Stimulated activated CD4-positive, alpha-beta T cell treated with anti-CD3 and anti-CD28 coated beads, Interleukin-12 subunit alpha, Interleukin-12 subunit beta, amount 100 ng/mL, for 4 hours (primary cell): ENCODE measurements around the gene PDZD2.
A peak's percentile ranks its signal among the peaks of the same experiment; 100 is the strongest.

Experiments
- DNase-seq: peaks from one replicate; pipeline ENCODE4 v3.0.0-alpha.2; 2020

The PDZD2 gene

DNA sequence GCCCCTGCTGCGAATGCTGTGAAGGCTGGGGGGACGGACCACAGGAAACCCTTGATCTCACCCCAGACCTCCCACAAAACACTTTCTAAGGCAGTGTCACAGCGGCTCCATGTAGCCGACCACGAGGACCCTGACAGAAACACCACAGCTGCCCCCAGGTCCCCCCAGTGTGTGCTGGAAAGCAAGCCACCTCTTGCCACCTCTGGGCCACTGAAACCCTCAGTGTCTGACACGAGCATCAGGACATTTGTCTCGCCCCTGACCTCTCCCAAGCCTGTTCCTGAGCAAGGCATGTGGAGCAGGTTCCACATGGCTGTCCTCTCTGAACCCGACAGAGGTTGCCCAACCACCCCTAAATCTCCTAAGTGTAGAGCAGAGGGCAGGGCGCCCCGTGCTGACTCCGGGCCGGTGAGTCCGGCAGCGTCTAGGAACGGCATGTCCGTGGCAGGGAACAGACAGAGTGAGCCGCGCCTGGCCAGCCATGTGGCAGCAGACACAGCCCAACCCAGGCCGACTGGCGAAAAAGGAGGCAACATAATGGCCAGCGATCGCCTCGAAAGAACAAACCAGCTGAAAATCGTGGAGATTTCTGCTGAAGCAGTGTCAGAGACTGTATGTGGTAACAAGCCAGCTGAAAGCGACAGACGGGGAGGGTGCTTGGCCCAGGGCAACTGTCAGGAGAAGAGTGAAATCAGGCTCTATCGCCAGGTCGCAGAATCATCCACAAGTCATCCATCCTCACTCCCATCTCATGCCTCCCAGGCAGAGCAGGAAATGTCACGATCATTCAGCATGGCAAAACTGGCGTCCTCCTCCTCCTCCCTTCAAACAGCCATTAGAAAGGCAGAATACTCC, 450.4 kb downstream of the PDZD2 start:
- no peak for DNase-seq

DNA sequence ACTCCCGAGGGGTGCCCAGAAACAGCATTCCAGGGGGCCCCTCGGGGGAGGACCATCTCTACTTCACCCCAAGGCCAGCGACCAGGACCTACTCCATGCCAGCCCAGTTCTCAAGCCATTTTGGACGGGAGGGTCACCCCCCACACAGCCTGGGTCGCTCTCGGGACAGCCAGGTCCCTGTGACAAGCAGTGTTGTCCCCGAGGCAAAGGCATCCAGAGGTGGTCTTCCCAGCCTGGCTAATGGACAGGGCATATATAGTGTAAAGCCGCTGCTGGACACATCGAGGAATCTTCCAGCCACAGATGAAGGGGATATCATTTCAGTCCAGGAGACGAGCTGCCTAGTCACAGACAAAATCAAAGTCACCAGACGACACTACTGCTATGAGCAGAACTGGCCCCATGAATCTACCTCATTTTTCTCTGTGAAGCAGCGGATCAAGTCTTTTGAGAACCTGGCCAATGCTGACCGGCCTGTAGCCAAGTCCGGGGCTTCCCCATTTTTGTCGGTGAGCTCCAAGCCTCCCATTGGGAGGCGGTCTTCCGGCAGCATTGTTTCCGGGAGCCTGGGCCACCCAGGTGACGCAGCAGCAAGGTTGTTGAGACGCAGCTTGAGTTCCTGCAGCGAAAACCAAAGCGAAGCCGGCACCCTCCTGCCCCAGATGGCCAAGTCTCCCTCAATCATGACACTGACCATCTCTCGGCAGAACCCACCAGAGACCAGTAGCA, 451.3 kb downstream of the PDZD2 start:
- DNase-seq: no peak

DNA sequence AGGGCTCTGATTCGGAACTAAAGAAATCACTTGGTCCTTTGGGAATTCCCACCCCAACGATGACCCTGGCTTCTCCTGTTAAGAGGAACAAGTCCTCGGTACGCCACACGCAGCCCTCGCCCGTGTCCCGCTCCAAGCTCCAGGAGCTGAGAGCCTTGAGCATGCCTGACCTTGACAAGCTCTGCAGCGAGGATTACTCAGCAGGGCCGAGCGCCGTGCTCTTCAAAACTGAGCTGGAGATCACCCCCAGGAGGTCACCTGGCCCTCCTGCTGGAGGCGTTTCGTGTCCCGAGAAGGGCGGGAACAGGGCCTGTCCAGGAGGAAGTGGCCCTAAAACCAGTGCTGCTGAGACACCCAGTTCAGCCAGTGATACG, 451.8 kb downstream of the PDZD2 start:
- DNase-seq: no peak

DNA sequence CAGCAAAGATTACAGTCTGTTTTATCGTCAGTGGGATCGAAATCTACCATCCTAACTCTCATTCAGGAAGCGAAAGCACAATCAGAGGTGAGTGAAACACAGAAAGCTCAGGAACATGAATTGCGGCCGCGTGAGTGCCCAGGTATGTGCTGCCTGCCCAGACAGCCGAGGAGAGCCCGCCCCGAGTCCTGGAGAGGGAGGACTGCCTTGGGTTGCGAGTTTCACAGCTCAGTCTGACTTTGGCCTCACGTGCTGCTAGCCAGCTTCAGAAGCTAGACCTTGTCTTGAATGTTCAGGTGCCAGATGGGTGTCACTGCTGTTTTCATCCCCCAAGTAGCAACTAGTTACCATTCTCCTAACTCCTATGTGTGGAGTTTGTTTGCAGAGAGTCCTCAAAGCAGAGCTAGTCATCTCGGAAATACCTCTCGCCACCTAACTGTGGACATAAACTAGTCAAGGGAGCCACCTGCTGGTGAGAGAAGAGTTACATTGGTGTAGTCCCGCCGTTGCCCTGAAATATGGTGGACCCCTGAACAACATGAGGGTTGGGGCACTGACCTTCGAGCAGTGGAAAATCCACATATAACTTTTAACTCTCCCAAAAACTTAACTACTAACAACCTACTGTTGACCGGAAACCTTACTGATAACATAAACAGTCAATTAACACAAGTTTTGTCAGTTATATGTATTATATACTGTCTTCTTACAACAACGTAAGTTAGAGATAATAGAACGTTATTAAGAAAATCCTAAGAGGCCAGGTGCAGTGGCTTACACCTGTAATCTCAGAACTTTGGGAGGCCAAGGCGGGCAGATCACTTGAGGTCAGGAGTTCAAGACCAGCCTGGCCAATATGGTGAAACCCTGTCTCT, 454.2 kb downstream of the PDZD2 start:
- peak; percentile 38 for DNase-seq

DNA sequence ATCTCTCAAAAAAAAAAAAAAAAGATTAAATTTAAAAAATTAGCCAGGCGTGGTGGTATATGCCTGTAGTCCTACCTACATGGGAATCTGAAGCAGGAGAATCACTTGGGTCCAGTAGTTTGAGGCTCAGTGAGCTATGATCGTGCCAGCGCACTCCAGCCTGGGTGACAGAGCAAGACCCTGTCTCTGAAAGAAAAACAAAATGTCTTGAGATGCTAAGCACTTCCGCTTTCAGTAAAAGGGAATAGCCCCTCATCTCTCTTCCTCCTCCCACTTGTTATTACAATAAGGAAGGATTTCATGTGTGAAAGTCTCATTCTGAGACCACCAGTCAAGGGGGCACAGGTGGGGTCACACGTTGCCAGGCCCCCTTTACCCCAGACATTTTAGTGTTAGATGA, 455.8 kb downstream of the PDZD2 start:
- DNase-seq: no peak

DNA sequence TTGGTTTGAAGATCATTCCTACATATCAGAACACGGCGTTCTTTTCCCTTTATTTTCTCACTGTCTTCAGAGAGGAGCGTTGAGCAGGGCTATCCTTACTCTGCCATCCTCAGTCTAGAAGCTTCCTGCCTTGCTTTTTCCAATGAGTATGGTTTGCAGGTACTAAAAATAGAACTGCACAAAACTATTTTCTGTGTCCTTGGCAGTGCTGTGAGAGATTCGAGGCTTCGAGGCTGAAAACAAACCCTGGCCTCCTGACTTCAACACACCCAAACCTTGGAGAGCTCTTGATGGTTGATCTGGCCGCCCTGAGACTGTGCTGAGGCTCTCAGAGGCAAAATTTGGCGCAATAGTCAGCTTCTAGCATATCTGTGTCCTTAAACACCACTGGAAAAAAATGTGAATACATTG, 456.3 kb downstream of the PDZD2 start:
- DNase-seq: no peak

DNA sequence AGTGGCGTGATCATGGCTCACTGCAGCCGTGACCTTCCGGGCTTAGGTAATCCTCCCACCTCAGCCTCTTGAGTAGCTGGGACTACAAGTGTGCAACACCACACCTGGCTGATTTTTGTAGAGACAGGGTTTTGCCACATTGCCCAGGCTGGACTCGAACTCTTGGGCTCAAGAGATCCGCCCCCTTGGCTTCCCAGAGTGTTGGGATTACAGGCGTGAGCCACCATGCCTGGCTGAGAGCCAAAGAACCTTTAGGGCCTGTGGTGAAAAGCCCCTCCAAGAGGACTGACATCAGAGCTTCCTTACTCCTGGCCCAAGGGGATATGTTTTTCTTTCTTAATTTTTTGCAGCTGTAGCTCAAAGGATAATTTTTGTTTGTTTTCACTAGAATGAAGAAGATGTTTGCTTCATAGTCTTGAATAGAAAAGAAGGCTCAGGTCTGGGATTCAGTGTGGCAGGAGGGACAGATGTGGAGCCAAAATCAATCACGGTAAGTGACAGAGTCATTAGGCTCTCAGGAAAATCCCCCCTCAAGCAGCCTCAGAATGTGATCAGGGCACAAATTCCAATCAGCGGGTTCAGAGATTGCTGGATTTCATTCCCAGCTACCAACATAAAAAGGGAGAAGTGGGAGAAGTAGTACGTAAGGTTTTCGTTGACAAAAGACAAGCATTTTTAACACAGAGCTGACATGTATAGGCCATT, 458.1 kb downstream of the PDZD2 start:
- no peak for DNase-seq

DNA sequence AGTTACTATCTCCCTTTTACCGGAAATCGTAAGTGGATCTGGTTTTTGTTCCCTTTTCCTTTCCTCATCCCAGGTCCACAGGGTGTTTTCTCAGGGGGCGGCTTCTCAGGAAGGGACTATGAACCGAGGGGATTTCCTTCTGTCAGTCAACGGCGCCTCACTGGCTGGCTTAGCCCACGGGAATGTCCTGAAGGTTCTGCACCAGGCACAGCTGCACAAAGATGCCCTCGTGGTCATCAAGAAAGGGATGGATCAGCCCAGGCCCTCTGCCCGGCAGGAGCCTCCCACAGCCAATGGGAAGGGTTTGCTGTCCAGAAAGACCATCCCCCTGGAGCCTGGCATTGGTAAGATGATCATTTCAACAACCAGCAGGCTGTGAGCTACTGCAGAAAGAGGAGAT, 459.4 kb downstream of the PDZD2 start:
- DNase-seq: no peak

DNA sequence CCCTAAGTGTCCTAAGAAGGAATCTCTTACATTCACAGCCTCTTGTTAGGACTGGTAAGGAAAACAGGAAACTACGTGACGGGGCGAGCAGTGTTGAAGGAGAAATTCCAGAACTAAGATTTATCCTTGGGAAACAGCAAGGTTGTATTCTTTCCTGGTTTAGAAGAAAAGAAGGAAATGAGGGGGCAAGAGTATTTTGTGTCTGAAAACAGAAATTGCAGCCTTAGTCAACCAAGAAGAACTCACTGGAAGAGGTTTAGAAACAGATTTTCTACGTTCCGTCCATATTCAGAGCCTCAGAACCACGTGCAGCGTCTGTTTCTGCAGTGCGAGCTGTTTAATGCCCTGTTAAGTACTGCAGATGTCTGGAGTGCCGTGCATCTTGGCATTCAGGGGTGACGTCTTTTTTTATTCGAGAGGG, 460.0 kb downstream of the PDZD2 start:
- DNase-seq: no peak

DNA sequence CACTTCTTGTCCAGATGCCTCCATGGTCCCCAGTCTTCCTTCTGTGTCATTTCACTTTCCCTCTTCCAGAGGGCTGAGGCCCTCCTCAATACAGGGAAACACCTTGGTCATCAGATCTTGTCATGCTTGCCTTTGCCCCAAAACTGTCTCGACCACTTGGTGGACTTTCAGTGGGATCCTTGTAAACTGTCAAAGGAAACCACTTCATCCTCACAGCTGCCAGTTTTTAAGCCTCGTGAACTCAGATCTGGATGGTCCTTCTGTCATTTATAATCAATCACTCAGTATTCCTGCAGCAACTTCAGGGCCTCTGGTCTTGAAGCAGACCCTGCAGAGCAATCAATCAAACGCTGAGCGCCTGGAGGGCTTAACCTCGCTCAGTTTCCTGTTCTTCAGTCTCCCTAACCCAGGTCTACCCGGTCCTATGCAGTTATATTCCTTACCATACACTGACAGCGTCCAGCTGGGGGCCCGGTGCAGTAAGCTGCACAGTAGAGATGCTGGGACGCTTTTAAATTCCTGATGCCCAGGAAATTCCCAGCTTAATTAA, 460.6 kb downstream of the PDZD2 start:
- no peak for DNase-seq

DNA sequence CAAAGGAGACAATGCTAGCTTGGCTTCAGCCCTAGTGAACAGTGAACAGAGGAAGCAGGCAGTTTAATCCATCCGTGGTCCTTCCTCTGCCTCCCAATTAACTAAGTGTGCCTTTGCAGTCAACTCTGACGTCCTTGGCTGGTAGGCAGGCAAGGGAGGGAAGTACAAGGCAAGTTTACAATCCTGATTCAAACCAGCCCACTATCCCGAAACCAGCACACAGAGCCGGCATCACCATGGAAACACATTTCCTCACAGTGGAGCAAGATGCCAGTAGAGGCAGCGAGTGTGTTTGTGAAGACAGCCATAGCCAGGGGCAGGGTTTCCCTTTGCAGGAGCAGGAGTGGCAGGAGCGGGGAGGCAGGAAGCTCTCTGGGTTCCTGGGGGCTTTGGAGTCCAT, 461.3 kb downstream of the PDZD2 start:
- DNase-seq: no peak

DNA sequence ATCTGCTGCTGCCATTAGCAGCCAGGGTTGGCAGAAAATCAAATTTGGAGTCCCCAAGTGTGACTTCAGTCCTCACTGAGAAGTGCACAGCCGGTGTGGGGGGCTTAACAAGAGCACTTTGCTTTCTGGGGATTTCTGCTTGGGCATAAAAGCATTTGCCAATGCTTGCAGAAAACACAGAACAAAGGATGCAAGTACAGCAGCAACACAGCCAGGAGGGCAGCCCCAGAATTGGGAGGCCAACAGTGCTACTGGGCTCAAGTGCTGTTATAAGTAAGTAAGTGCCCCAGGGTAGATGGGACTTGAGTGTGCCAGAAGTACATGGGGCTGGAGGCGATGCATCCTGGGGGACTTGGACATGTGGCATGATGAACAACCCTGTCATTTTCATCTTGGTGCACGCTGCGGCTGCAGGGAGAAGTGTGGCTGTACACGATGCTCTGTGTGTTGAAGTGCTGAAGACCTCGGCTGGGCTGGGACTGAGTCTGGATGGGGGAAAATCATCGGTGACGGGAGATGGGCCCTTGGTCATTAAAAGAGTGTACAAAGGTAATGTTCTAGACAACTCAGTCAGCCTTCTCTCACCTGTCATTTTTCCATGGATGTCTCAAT, 461.9 kb downstream of the PDZD2 start:
- DNase-seq: no peak

DNA sequence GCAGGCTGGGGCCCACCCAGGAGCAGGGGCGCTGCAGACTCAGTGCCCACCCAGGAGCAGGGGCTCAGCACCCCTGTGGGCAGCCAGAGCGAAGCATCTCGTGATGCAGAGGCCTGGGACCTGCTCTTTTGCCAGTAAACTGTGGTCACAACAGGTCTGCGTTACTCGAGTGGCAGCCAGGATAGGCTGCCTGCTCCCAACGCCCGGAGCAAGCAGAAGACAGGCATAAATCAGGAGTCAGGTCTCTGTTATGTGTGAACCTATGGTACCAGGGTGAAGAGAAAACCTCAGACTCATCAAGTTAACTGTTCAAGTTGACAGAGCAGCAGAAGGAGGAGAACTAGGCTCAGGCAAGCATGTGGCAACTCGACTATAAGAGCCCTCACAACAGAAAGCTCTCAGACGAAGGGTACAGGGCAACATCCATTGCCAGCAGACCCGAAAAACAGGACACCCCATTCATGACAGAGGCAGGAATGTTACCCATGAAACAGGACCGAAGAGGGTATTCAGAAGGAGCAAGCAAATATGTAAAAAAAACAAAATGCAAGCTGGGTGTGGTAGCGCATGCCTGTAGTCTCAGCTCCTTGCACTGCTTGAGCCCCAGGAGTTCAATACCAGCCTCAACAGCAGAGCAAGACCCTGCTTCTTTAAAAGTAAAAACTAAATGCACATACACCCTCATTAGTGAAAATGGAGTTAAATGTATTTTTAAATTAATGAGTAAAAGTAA, 463.5 kb downstream of the PDZD2 start:
- DNase-seq: no peak

DNA sequence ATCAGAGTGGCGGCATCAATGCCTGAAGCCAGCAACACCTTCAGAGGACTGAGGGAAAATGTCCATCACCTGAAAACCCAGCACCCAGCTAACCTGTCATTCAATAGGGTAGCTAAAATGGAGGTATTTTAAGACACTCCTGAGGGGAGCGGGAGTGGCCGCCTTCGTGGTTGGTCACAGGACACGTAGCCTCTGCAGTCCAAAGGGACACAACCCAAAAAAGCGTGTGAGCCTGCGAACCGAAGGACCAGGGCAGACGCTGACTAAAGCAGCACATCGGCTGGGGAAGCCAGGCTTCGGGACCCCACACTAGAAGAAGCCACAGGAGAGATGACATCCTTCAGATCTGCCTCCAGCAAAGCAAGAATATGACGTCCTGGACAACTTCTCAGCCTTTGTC, 464.6 kb downstream of the PDZD2 start:
- DNase-seq: no peak

DNA sequence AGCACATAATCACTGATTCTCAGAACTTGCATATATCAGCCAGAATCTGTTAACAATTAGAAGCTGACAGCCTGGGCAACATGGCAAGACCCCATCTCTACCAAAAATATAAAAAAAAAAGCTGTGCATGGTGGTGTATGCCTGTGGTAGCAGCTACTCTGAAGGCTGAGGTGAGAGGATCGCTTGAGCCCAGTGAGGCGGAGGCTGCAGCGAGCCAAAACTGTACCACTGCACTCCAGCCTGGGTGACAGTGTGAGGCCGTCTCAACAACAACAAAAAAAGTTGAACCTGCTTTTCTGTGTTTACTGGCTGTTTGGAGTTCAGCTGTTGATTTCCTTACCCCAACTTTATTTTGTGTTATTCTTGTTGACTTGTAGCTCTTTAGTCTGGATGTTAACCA, 468.4 kb downstream of the PDZD2 start:
- no peak for DNase-seq

DNA sequence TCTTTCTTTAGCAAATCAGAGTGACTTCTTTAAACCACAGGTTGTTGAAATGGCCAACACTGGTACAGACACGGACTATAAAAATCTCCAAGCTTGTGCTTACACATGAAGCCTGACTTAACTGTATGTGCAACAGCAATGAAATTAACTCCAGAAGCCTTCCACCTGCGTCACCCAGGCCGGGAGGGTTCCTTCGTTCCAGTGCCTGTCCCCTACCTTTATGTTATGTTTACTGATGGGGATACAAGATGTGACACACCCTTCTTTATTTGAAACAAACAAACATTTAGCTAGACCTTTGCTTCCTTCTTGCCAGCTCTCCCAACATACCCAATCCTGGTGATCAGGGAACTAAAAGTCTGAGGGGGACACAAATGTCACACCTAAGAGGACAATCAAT, 469.2 kb downstream of the PDZD2 start:
- DNase-seq: no peak

DNA sequence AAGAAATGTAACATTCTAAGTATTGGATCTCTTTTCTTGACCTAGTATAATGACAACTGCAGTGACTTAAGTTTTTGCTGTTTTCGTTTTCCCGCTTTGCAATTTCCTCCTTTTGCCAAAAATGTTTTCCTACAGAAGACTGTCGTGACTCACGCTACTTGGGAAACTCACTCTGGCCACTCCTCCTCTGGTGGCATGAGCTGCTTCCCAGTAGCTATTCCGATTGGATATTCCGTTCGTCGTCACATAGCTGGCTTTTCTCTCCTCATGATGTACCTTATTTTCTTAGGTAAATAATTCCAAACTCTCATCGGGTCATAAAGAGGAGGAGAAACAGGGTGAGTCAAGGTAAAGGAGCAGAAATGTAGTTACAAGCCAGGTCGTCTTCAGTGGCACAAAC, 470.3 kb downstream of the PDZD2 start:
- DNase-seq: no peak

DNA sequence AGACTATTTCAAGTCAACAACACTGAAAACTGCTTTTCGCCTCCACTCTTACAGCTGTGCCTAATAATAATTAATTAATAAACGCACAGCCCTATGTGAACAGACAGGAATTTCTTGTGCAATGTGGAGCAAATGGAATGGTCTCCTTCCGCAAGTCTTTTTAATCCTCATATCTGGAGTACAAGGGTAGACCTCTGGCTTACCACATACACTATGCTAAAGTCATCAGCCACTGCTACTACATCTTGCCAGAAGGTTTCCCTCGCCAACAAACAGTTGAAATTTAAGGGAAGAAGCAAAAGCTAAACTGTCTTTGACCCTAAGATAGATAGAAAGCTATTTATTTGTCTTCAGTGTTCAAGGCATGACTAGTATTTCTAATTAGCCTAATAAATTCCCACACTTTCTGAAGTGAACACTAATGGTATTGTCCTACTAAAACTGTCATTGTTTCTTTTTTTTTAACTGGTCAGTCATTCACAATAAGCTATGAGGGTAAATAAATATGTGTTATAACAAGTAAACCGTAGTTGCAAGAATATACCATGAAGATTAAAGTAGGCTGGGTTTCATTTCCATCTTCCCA, 471.3 kb downstream of the PDZD2 start:
- DNase-seq: no peak

DNA sequence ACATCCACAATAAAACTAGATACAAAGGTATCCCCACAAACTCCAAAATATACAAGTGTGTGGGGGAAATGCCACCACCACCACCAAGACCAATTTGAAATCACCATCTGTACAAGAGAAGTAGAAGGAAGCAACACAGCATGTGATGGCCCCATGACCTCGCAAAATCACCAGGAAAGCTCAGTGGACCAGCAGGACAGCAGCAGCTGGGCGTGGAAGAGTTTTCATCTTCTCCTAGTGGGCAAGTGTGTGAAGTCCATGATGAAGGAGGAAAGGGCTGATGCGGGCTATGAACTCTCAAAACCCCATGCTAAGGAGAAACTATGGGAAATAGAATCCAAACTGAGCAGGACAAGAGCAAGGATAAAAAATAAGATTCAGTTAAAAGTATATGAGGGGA, 477.1 kb downstream of the PDZD2 start:
- DNase-seq: no peak

DNA sequence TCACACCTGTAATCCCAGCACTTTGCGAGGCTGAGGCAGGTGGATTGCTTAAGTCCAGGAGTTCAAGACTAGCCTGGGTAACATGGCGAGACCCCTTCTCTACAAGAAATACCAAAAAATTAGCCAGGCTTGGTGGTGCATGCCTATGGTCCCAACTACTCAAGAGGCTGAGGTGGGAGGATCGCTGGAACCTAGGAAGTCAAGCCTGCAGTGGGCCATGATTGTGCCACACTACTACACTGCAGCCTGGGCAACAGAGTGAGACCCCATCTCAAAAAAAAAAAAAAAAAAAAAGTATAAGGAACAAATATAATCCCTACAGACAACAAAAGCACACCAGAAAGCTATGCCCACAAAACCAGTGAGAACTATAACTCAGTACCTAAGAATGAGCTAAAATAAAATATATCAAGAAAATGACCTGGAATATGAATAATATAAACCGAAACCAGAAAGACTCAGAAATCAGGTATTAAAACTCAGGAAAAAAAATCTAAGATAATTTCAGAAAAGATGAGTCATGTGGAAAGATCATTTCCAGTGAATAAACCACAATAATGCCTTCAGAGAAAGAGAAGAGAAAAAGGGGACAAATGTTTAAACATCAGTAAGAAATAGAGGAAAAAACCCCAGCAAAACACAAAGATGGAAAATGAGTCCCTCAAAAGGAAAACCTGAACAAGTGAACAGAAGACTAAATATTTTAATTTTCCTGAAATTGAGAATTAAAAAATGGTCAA, 477.8 kb downstream of the PDZD2 start:
- no peak for DNase-seq
